HUDEP-2 (cell line): Measurements from ENCODE around the gene USP22.

Experiments
- DNase-seq, 76 experiments: peaks; one replicate each; lab custom pipeline; 2025; ENCODE audit not compliant: unreplicated experiment in 76 of 76; lab: John Stamatoyannopoulos, UW

Gene USP22

GRCh38 chr17:21024024-21024423, 18.8 kb downstream of the USP22 start:
- no peak for DNase-seq

- DNase-seq = no peak
These were observed 21.5 kb downstream of the USP22 start for GRCh38 chr17:21021208-21021803.

GRCh38 chr17:21020622-21021021, 22.2 kb downstream of the USP22 start:
- no peak for DNase-seq

- peak in 22 of 76 experiments; percentile 3 to 38 (median 14) for DNase-seq
These were observed 22.7 kb downstream of the USP22 start for GRCh38 chr17:21019976-21020586.

- DNase-seq = no peak
These were observed 23.9 kb downstream of the USP22 start for GRCh38 chr17:21018894-21019293.

GRCh38 chr17:21017861-21018260, 24.9 kb downstream of the USP22 start:
- no peak for DNase-seq

- no peak for DNase-seq
These were observed 25.6 kb downstream of the USP22 start for GRCh38 chr17:21017256-21017655.

GRCh38 chr17:21016826-21017225, 26.0 kb downstream of the USP22 start:
- no peak for DNase-seq

- no peak for DNase-seq
These were observed 27.2 kb downstream of the USP22 start for GRCh38 chr17:21015564-21015963.

- no peak for DNase-seq
These were observed 28.3 kb downstream of the USP22 start for GRCh38 chr17:21014498-21014897.

GRCh38 chr17:21013983-21014382, 28.8 kb downstream of the USP22 start:
- DNase-seq = no peak

GRCh38 chr17:21012736-21013135, 30.1 kb downstream of the USP22 start:
- no peak for DNase-seq

GRCh38 chr17:21010705-21011596, 31.9 kb downstream of the USP22 start:
- DNase-seq = no peak

- DNase-seq = no peak
These were observed 33.7 kb downstream of the USP22 start for GRCh38 chr17:21008992-21009671.

- DNase-seq = no peak
These were observed 34.5 kb downstream of the USP22 start for GRCh38 chr17:21008160-21008915.

GRCh38 chr17:21007646-21008045, 35.2 kb downstream of the USP22 start:
- no peak for DNase-seq

GRCh38 chr17:21005803-21006202, 37.0 kb downstream of the USP22 start:
- DNase-seq = no peak

- DNase-seq = no peak
These were observed 37.4 kb downstream of the USP22 start for GRCh38 chr17:21005367-21005766.

GRCh38 chr17:21004016-21004930, 38.5 kb downstream of the USP22 start:
- no peak for DNase-seq
